KBM-7 (cell line): ENCODE results near the gene SCNM1.

ENCODE experiments used
- DNase-seq: peaks from one replicate; pipeline ENCODE4 v3.0.0-alpha.2; 2015
- in situ Hi-C: fragments of 300-500 bp; cut with MboI; formaldehyde crosslinking; loops from 2 replicates; pipeline ENCODE4 v1.14.3; 2020; ENCODE audit warnings: low sequenced_read_pairs, low pct_unique_long_range_greater_than_20kb, mixed read lengths

Gene SCNM1, protein sequence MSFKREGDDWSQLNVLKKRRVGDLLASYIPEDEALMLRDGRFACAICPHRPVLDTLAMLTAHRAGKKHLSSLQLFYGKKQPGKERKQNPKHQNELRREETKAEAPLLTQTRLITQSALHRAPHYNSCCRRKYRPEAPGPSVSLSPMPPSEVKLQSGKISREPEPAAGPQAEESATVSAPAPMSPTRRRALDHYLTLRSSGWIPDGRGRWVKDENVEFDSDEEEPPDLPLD

DNA sequence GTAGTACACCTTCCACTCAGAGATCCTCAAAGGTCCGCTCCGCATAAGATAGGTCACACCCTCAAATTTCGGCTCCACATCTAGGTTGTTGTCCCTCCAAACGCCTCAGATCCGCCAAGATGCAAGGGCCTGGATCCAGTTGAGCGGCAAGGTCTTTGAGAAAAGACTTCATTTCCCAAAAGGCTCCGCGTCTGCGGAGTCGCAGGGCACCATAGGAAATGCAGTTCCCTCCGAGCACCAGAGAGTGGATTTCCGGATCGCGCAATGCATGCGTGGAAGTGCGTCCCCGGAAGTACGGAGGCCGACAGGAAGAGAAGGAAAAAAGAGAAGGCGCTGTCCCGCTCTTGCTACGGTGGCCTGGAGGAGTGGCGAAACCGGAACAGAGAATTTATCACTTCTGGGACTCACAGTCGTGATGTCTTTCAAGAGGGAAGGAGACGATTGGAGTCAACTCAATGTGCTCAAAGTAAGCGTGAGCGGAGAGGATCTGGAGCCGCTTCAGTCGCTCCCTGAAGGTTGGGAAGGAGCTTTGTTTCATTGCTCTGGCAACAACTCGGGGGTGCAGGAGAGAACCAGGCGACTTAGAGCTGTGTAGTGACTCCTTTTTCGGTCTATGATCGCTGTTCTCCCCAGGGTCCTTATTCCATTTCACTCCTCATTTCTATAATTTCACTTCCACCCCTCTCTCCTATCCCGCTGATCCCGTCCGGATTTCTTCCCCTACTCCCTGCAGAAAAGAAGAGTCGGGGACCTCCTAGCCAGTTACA lies at the start of gene SCNM1, which contains the start of gene LYSMD1:
Gene SCNM1, plus strand, starts transcription at position 407 of the 767 bp plus-strand sequence. Its CDS starts 9 bp downstream, at position 416.
Gene LYSMD1, minus strand, starts transcription at position 165 of the 767 bp plus-strand sequence. CDS start 644 bp downstream, outside the sequence.
- in situ Hi-C loops: no loop called here
- DNase-seq: peak; percentile 99

DNA sequence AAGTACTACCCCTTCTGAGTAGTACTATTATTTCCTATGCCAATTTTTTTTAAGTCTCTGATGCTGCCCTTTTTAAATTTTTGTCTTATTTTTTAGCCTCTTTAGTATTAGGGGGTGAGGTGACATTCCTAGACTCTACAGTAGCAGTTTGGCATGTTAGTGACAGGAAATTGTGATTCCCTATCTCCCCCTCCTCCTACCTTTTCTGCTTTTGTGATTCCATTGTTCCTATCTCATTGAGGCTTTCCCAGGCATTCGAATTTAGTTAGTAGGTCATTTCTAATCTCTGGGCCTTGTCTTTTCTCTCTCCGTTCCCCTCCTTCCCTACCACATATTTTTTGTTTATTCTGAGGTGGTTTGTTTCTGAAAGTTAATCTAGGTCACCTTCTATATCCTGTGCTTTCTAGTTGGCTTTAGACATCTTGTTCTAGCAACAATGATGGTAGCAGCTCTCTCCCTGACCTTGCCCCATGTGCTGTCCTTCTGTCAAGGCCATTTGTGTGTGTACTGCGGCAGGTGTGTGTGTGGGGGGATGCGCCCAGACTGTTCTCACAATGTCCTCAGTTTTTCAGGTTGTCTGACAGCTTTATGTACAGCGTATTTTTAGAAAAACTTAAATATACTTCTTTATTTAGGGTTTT lies 41.1 kb upstream of the SCNM1 start:
- DNase-seq: no peak
- in situ Hi-C loops: no loop called here

DNA sequence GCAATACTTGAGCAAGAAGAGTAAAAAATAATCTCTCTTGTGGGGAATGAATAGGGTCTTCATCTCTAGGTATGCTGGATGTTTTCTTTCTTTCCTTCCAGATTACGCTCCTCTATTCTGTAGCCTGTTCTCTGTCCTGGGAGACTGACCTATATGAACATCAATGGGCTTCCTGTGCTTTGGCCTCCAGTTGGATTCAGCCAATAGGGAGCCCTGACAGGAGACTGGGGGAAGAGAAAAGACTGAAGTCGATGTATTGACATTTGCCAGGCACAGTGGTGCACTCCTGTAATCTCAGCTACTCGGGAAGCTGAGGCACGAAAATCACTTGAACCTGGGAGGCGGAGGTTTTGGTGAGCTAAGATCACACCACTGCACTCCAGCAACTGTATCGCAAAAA lies 37.1 kb upstream of the SCNM1 start:
- DNase-seq: no peak
- in situ Hi-C loops: no loop called here

DNA sequence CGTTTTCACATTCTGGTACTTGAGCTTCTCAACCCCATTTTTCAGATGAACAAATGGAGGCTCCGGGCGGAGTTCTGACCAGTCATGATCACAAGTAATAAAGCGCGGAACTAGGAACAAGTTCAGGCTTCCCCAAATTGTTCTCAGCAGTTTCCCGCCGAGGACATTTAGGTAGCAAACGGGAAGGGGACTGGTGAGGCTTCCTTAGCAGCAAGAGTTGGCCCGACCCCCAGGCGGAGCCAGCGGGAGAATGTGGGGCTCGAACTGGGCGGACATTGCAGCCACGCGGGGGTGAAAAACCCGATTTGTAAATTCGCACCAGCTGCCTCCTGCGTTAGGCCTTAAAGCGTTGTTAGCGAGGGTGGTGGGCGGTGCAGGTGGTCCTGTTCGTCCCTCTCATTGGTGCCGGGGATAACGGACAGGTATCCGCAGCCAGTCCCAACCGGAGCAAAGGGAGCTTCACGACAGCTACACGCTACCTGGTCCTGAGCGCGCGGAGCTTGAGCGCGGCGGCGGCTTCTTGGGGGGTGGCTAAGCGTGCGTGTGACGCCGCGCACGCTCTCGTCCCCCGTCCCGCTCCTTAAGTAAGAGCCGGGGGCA lies 34.9 kb upstream of the SCNM1 start:
- in situ Hi-C loops: no loop called here
- no peak for DNase-seq

DNA sequence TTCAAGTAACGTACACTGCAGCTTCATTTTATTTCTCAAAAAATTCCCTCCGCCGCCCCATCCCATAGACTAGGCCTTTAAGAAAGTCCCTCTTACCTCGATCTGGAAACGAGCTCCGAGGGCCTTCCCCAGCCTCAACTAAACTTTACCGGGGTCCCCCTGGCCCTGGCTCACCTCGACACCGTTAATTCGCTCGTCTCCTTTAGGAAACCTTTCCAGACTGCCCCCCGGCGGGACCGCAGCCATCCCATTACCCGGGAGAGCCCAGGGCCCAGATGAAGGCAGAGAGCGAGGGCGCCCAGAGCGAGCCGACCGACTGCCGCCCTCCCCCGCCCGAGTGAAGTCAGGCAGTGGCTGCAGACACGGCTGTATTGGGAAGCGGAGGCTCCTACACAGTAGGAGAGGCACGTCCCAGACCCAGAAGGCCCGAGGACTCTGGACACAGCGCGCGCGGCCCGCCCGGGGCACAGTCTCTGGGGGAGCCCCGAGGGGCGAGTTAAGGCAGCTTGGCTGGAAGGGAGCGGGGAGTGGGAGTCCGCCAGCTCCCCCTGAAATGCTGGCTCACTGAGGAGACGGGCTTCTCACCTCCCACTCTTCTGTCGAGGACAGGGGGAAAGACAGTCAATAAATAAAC lies 34.1 kb upstream of the SCNM1 start:
- in situ Hi-C loops: no loop called here
- no peak for DNase-seq

DNA sequence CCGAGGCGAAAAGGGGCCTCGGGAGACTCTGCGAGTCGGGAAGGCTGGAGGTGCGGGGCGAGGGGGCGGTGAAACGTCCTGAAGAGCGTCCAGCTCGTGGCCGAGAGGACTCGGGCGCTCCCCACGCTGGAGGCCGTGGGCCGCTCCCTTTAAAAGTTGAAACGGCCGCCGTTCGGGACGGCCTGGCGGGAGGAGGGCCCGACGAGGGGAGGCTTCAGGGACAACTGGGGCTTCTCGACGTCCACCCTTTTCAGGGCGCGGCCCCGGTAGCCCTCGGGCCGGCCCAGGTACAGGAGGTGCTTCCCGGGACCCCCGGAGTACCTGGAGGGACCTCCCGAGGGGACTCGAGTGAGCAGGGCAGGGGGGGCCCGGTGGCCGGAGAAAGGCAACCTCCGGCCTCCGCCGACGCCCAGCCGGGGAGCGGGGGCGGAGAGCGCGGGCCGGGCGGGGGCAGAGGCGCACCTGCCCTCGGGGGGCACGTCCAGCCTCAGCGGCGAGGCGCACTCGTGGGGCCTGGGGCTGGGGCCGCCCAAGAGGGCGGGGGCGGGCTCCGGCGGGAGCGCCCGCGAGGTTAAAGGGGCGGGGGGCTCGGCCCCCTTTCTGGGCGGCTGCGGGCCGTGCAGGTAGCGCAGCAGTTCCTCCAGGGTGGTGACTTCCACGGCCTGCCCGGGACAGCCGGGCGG lies 33.5 kb upstream of the SCNM1 start:
- in situ Hi-C loops: no loop called here
- DNase-seq: no peak

DNA sequence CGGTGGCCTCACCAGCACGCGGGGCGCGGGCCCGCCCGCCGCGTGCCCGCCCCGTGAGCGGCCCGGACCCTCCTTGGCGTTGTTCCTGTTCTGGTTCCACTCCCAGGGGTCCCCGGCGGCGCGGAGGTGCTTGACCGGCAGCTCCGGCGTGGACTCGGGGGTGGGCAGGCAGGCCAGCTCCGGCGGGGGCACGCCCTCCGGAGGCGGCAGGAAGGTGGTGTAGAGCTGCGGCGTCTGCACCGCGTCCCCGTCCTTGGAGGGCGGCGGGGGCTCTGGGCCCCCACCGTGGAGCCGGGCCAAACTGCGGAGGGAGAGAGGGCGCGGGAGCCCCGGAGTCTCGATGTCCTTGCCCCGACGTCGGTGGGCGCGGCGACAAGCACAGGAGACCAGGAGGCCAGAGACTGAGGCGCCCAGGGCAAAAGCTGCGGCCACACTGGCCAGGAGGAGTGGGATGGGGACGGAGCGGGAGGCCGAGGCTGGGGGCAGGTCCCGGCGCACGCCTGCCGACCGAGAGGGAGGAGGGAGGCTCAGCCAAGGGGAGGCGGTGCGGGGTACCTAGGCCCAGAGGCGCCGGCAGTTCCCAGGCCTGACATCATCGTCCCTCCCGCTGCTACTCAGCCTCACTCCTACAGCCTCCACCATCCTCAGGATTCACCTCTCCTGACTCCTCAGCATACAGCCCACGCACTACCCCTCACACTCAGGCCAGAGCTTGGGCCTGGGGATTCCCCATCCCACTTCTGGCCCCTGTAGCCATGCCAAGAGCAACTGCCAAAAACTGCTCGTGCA lies 32.7 kb upstream of the SCNM1 start:
- DNase-seq: no peak
- in situ Hi-C loops: no loop called here

DNA sequence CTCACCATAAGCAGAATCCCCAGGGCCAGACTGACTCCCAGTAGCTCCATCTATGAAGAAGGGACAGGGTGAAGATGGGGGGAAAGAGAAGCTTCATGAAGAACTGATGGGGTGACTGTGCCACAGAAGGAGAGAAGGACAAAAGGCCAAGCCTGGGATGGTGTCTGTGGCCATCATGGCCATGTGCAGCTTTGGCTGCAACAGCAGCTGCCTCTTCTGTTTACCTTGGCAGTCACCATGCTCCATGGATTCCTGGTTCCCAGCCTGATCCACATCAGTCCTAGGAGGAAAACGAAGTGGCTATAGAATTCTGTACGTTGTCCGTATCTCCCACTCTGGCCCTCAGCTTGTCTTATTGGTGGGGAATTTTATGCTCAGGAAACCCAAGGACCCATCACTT lies 31.5 kb upstream of the SCNM1 start:
- DNase-seq: no peak
- in situ Hi-C loops: no loop called here

DNA sequence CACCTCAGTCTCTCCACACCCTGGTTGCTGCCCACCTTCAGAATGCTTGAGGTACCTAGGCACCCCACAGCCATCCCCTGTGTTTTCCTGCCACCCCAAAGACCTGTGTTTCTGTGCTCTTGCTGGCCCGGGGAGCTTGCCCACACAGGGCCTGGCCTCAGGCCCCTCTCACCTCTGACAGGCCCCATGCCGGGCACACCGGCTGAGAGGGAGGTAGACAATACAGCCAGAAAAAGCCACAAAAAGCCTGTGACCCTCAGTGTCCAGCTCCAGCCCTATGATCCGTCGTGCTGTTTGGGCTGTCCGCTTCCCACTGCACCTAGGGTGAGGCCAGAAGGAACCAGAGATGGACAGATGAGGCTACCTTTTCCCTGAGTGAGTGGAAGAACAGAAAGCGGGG lies 31.0 kb upstream of the SCNM1 start:
- DNase-seq: no peak
- in situ Hi-C loops: no loop called here

DNA sequence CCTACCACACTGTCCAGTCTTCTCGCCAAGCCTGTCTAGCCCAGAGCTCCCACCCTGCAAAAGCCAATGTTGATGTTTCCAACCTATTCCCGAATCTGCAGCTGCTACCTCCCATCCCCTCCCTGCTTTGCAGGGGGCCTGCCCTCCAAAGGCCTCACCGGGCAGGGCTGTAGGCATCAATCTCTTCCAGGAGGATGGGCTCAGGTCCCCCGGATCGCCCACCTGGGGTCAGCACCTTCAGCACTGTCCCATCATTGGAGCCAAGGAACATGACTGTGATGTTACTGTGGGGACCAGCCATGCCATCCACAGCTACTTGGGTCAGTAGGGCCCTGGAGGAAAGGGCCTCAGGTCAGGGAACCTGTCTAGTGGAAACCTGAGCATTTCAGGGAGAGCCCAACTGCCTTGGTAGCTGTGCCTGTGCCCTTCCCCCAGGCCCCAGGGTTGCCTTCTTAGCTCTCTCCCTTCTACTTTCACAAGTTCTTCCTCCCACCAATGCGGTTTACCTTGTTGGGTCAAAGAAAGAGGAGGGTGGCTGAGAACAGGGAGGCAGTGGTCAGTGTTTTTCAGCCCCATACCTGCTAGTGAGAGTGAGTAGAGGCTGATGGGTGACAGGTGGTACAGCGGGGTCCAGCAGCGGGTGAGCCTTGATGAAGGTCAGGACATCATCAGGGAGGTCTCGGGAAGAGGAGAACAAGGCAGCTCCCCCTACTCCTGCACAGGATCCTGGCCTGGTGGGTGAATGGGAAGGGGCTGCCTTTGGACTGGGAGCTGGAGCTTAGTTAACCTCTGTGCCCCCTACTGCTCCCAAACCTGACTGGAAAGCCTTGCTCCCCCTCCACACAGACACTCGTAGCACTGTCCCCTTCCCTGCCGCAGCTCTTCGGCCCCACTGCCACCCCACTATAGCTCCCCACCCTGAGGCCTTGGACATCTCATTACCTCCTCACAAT lies 30.2 kb upstream of the SCNM1 start:
- no peak for DNase-seq
- in situ Hi-C loops: no loop called here

DNA sequence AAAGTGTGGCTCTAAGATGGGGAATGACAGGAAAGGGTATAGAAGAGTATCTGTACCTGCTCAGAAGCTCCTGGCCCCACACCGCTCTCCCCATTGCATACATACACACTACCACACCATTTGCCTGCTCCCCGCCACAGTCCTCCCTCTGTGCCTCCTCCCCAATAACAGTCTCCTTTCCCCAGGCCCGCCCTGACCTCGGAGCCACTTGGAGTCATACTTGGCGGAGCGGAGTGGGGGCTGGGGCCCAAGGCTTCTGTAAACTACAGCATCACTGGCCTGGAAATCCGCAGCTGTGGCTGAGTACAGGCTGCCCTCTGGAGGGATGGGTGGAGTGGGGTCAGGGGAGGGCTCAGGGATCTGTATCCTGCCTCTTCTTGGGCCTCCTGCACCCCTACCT lies 28.2 kb upstream of the SCNM1 start:
- no peak for DNase-seq
- in situ Hi-C loops: no loop called here

DNA sequence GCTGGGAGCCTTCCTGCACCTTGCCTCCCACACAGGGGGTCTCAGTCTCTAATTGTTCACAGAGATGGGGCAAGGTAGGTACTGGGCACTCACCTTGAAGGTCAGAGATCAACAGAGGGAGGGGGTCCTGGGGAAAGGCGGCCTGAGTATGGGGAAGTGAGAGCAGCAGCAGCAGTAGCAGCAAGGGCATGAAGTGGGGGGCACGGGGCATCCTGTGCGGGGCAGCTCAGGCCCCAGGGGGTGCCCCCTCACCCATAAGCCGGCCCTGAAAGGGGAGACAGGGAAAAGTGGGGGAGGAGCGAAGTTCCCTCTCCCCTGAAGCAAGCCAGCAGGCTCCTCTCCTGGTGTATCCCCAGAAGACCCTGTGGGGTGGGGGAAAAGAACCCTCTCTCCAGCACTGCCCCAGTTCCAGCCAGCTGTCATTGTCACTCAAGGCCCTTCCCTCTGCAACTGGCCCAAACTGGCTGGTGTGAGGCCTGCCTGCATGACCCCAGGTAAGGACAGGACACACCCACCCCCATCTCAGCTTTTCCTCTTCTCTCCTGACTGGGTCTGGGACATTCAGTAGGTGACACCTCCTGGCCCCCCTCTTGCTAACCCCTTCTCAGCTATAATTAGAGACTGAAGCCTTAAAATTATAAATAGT lies 23.4 kb upstream of the SCNM1 start:
- no peak for DNase-seq
- in situ Hi-C loops: no loop called here

DNA sequence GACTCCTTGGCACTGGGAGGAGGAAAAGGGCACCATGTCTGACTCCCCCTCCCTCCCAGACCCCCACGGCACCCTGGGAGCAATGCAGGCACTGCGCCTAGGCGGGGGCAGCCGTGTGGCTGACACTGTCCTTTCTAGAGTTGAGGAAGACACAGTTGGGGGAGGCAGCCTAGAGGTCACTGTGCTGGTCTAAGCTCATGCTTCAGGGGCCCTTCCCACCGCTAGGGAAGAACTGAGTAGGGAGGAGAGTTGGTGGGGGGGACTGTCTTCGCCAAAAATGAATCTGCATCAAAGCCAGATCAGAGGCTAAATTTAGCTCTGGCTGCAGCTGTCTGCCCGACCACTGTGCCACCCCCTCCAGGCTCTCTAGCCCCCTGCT lies 22.9 kb upstream of the SCNM1 start:
- DNase-seq: no peak
- in situ Hi-C loops: no loop called here

DNA sequence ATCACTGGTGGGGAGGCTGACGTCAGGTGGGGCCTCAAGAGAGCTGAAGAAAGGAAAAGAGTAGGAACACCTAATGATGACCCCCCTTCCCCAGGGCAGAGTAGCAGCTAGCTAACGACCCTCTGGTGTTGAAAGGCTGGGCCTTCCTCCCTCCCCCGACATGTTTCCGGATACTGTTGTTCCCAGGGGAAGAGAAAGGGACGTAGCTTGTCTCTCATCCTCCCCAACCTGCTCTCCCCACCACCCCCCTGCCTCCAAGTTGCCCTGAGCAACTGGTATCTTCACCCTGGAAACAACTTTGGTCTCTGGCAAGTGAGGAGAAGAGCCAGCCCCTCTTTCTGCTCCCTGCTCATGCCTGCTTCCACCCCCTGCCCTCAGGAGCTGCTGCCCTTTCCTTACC lies 22.0 kb upstream of the SCNM1 start:
- no peak for DNase-seq
- in situ Hi-C loops: no loop called here

DNA sequence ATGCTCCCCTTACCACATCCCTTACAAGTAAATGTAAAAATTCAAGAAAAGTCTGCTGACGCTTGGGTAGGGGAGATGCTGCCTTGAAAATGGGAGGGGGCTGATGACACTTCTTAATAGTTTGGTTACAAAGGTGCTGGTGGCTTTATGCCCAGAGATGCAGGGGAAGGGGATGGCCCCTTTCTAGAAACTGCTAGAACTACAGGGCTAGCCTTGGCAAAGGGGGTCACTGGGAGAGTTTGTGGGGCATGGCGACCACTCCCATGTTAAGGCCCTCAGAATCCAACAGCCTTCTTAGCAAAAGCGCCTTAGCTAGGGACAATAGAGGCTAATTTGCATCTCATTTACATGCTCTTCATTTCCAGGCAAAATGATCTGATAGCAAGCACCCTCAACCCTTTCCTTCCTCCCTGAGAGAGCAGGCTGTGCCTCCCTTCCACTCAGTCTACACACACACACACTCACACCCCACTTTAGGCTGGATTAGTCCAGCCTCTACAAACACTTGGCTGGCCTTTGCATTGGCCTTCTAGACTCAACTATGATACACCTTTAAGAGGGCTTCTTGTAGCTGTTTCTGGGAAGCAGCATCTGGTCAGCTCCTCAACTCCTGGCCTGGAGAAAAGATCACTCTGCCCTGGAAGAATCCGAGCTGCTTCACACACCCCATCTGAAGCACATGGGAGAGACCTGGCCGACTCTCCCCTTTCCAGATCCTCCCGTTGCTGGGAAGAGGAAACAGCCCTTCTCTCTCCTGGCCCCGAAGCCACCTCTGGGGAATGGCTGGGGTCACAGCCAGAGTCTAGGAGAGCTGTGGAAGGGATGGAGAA lies 21.3 kb upstream of the SCNM1 start:
- in situ Hi-C loops: no loop called here
- no peak for DNase-seq
